ENCODE results near the gene TNFRSF14.
"Not testable (repeated sequence)": the region's sequence is repeated elsewhere in the genome, so short reads cannot be mapped to it uniquely, and the experiment has no call there.

The TNFRSF14 gene

GRCh38 chr1:2538872-2539271, 17.3 kb upstream of the TNFRSF14 start:
- no peak for DNase-seq (ENCODE audit: low spot score)

GRCh38 chr1:2539312-2539907, 16.8 kb upstream of the TNFRSF14 start:
- no peak for DNase-seq (ENCODE audit: low spot score)

- no peak for DNase-seq (ENCODE audit: low spot score)
Observed at GRCh38 chr1:2540816-2541492, 15.2 kb upstream of the TNFRSF14 start.

DNA sequence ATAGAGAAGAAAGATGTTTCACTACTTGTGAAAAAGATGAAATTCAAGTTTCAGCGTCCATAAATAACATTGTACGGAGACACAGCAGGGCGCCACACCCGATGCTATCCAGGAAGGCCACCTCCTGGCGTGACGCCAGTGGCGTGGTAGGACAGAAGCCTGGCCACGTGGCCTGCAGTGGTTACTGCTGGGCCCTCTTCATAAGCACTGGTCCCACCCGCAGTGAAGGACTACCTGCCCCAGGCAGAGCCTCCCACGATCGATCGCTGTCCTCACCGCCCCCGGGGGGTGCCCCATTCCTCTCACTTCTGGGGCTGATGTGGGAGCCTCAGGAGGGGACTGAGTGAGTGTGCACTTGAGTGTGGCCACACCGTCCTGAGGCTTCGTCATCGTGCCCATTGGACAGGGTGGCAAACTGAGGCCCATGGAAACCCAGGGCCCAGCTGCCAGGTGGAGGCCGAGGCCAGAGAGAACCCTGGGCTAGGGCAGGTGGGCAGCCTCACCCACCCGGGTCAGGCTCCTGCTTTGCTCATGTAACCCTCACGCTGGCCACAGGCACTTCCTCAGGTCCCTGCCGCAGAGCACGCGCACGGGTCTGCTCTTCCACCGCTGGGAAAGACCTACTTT, 14.4 kb upstream of the TNFRSF14 start:
- no peak for DNase-seq (ENCODE audit: low spot score)

- DNase-seq (ENCODE audit: low spot score) = no peak
Observed at GRCh38 chr1:2542246-2542915, 13.8 kb upstream of the TNFRSF14 start.

- DNase-seq (ENCODE audit: low spot score) = no peak
Observed at GRCh38 chr1:2543543-2544092, 12.6 kb upstream of the TNFRSF14 start.

- DNase-seq (ENCODE audit: low spot score) = no peak
Observed at GRCh38 chr1:2544093-2544874, 11.9 kb upstream of the TNFRSF14 start.

DNA sequence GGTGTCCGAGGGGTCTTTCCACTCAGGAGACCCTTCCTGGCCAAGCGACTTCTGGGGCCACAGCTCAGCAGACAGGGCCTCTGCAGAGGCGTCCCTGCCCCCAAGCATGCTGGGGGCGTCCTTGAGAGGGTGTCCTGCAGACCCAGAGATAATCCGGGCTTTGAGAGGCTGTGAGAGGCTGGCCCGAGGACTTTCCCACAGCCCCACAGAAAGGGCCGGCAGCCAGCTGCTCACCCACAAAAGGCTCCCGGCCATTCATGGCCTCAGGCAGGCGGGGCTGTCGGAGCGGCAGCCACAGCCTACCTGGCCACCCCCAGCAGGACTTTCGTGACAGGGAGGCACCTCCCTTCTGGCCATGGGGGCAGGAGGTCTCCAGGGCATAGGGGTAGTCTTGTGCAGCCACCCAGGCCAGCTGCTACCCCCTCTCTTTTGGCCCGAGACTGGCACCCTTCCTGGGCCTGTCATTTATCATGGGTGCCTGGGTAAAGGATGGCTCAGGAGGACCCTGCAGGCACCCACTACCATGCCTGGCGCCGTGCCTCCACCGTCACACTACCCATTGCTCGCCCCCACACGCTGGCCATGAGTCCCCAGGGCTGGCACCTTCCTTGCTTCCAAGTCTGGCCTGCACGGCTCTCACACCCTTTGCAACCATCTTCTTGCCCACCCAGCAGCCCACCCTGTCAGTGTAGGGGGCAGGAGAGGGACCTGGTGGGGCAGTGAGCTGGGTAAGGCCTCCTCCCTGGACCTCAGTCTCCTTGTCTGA, 11.1 kb upstream of the TNFRSF14 start:
- DNase-seq (ENCODE audit: low spot score) = no peak

DNA sequence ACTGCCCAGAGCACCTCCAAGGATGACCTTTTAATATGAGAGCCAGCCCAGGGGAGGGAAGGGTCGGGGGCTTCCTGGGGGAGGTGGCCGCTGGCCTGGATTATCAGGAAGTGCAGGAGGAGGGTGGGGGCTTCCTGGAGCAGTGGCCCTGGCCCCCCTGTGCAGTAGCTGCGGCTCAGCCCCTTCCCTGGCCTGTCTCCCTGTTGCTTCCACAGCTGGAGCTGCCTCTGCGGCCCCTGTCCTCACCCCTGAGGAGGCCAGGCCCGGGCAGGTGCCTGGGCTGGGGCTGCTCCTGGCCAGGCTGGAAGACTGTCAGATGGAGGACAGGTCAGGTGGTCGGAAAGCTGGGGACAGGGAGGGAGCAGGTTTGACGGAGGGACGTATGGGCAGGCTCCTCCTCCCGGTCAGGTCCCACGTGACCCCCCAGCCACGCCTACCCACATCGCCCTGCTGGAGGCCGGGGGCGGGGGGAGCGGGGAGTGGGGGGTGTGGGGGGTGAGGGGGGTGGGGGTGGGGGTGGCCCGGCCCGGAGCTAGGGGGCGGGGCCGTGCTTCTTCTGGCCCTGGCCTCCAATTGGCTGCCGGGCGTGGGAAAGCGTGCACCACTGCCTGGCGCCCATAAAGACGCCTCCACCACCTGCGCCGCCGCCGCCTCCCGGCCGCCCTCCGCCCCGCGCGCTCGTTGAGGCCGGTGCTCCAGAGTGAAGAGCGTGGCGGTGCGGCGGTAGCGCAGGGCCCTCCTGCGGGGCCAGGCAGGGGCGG, 10.2 kb upstream of the TNFRSF14 start:
- DNase-seq (ENCODE audit: low spot score) = peak; percentile 93

DNA sequence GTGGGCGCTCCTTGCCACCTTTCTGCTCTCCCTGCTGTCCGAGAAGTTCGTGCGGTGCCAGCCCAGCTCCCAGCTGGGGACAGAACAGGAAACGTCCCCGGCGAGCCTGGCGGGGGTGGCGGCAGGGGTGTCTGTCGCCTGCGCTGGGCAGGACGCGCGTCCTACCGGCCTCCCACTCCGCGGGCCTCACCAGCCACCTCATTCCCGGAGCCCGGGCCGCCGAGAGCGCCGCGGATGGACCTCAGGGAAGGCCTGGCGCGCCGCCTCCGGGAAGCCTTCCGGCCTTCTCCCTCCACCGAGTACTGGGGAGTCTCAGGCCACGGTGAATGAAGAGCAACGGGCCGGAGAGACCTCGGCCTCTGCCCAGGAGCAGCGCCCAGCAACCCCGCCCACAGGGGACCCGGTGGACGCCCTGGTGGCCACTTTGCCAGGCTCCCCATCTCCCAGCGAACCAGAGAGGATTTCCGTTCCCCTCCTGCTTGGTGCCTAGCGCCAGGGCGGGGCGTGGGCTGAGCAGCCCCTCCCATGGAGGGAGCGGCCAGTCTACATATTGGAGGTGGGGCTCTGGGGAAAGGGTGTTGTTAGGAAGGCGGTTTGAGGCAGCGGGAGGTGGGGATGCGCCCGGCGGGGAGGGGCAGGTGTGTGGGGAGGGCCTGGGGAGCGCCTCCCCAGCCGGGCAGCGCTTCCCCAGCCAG, 9.5 kb upstream of the TNFRSF14 start:
- DNase-seq (ENCODE audit: low spot score) = peak; percentile 94

DNA sequence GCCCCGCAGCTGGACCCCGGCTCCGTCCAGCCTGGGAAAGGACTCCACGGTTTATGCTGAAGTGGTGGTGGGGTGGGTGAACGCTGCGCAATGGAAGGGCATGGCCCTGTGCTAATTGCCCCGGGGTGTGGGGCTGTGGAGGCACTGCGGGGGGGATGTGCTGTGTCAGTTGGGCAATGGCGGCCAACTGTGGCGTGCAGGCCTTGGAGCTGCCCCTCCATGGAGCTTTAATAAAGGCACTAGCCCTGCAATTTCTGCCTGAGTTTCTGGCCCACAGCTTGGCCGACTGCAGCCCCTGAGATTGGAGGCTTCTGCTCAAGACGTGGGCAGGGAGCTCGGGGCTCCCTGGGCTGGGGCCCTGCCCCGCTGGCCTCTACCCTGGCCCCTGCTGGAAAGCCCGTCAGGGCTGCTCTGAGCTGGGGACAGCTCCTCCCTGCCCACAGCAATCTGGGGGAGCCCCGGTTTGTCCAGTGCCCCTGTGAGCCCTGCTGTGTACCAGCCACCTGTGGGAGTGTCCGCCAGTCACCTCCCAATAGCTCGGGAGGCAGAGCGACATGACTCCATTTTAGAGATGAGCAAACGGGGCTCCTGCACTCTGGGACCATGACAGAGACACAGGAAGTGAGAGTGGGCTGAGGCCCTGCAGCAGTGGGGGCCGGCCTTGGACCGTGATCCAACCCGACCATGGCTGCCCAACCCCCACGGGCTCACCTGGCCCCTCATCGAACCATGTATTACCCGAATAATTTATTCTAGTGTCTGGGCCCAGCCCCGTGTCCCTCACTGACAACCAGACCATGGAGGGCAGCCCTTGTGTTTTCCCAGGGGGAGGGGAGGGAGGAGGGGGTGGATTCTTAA, 8.7 kb upstream of the TNFRSF14 start:
- no peak for DNase-seq (ENCODE audit: low spot score)

DNA sequence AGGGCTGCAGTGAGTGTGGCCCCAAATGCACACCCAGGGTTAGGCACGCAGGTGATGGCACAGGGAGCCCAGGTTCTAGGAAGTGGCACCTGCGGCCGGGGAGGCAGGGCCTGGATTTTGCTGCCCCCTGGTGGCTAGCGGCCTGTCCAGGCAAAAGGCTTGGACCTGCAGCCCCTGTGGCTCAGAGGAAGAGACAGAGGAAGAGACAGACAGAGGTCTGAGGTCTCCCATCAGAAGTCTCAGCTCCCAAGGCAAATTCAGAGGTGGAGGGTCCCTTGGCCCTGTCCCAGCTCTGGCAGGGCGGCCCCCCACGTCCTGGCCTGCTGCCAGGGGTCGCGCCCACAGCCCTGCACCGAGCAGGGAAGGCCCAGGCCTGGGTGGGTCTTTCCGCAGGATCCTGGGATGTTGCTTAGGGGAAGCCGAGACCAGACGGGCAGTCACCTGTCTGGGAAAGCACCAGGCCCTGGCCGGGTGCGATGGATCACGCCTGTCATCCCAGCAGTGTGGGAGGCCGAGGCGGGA, 8.0 kb upstream of the TNFRSF14 start:
- peak; percentile 90 for DNase-seq (ENCODE audit: low spot score)

DNA sequence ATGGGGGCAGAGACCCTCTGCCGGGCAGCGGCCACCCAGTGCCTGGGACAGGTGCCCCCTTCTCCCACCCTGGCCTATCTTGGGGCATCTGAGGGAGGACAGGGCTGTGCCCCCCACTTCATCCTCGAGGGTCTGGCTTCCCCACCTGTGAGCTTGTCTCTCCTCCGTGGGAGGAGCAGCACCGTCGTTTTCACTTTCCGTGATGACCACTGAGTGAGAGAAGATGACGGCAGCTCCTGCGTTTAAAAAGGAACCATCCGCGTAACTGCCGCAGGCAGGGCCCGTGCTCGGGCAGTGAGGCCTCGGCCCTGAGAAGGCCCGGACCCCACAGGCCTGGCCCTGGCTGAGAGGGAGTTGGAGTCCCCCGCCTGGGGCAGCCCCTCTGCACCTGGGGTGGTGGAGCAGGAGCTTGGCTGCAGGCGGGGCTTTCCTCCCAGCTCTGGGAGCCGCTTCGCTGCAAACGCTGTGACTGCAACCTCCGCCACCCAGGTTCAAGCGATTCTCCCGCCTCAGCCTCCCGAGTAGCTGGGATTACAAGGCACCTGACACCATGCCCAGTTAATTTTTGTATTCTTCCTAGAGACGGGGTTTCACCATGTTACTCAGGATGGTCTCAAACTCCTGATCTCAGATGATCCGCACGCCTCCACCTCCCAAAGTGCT, 6.7 kb upstream of the TNFRSF14 start:
- DNase-seq (ENCODE audit: low spot score) = not testable (repeated sequence)

GRCh38 chr1:2550309-2550861, 5.8 kb upstream of the TNFRSF14 start:
- not testable (repeated sequence) for DNase-seq (ENCODE audit: low spot score)

DNA sequence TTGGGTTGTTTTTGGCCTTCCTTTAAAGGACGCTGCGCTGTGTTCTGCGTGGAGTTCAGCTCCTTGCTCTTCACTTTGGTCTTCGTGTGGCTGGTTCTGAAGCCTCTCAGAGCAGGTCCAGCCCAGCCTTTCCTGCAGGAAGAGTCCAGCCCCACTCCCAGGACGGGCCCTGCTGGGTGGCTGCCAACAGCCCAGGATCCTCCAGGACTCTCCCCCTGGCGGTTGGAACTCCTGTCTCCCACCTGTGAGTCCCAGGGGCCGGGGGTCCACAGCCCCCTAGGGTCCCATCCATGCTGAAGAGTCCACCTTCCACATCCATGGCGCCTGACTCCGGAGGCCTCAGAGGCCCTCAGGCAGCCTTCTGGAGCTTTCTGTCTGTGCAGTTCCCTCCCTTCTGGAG, 4.6 kb upstream of the TNFRSF14 start:
- not testable (repeated sequence) for DNase-seq (ENCODE audit: low spot score)

DNA sequence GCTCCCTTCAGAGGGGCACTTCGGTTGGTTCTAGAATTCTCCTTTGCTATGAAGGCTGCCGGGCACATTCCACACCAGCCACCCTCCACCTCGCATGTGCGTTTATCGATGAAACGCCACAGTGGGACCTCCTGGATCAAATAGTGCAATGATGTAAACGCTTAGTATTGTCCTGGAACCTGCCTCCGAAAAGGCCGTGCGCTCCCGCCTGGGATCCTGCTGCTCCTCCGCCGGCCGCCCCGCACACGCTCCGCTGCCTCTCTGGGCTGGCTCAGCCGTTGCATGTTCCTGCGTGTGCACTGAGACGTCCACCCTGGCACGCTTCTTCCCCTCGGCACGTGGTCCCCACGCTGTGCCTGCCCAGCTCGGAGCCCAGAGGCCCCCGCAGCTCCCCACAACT, 4.0 kb upstream of the TNFRSF14 start:
- no peak for DNase-seq (ENCODE audit: low spot score)

DNA sequence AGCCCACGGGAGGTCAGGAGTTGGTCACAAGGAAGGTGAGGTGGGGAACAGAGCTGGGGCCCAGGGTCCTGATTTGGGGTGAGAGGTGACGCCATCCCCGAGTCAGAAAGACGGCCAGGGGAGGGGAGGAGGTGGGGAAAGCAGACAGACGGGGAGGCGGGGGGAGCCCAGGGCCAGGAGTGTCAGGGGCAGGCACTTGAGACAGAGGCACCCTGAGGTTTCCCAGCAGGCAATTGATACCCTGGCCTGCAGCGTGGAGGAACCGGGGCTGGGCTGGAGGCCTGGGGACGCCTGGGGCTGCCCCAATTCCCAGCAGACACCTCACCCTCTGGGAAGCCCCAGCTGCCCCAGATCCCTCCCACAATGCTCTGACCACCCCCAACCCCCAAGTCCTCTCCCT, 3.1 kb upstream of the TNFRSF14 start:
- not testable (repeated sequence) for DNase-seq (ENCODE audit: low spot score)
